Choroid plexus epithelial cell (primary cell): ENCODE data around the gene CCT3.
A peak's percentile ranks its signal among the peaks of the same experiment; 100 is the strongest.

Source experiments
- DNase-seq: peaks from one replicate; pipeline ENCODE4 v3.0.0-alpha.2; 2010; ENCODE audit warnings: low read depth
- H3K4me3 ChIP-seq: 2 replicates; pipeline ENCODE4 v1.5.1; 2011; ENCODE audit warnings: low read depth, mild to moderate bottlenecking, control low read depth, low read length, moderate library complexity
- TF ChIP-seq, protein P1 (sequence below): conservative IDR thresholded peaks from 2 replicates; pipeline ENCODE4 v1.5.1; 2011; ENCODE audit warnings: low read depth, mild to moderate bottlenecking, control low read depth, inconsistent platforms, low read length, moderate library complexity

The CCT3 gene

DNA sequence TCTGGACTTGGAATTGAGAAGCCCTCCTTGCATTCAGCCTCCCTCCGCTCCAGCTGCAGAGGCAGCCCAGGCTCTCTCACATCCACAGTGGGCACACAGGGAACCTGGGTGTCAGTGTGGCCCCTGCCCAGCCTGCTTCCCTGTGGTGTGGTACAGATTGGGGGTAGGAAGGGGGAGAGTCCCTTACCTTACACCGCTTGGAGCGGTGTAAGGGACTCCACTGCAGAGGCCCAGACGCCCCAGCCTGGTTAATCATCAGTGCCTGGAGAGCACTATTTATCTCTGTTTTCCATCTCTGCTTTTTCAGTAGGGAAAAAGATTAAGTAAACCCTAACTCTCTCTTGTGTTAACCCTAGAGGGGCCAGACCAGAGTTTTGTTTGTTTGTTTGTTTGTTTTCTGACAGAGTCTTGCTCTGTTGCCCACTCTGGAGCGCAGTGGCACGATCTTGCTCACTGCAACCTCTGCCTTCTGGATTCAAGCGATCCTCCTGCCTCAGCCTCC, 30.1 kb upstream of the CCT3 start:
- no peak overlapping the region for H3K4me3 ChIP-seq
- DNase-seq = no peak
- TF ChIP-seq, protein P1, sequence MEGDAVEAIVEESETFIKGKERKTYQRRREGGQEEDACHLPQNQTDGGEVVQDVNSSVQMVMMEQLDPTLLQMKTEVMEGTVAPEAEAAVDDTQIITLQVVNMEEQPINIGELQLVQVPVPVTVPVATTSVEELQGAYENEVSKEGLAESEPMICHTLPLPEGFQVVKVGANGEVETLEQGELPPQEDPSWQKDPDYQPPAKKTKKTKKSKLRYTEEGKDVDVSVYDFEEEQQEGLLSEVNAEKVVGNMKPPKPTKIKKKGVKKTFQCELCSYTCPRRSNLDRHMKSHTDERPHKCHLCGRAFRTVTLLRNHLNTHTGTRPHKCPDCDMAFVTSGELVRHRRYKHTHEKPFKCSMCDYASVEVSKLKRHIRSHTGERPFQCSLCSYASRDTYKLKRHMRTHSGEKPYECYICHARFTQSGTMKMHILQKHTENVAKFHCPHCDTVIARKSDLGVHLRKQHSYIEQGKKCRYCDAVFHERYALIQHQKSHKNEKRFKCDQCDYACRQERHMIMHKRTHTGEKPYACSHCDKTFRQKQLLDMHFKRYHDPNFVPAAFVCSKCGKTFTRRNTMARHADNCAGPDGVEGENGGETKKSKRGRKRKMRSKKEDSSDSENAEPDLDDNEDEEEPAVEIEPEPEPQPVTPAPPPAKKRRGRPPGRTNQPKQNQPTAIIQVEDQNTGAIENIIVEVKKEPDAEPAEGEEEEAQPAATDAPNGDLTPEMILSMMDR = no peak

DNA sequence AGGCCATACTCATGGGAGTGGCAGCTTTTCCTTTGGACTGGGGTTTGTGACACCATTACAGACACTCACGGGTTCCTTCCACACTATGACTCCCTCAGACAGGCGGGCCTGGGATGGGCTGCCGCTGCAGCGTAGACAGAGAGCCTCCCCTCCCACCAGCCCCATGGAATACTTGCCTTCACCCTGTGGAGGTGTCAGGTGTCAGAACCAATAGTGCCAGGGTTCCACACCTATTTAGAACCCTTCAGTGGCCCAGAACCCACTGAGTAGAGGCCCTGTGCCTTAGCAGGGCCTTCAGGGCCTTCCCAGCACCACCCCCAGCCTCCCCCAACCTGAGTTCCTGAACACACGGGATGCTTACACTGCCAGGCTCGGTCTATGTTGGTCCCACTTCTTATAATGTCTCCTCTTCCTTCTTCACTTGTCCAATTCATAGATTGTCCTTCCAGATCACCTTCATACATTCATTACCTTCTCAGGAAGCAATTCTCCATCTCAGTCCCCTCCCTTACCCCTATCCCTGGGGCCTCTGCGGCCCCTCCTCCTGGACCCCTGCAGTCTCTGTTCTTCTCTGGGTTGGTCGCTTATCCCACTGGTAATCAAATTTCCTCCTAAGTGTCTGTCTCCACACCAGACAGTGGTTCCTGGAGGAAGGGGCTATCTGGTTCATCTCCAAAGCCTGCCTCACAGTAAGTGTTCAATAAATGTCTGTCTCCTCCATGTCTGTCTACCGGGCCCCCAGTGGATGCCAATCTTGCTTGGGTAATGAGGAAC, 29.5 kb upstream of the CCT3 start:
- no peak overlapping the region for H3K4me3 ChIP-seq
- no peak for DNase-seq
- TF ChIP-seq, protein P1 = no peak

DNA sequence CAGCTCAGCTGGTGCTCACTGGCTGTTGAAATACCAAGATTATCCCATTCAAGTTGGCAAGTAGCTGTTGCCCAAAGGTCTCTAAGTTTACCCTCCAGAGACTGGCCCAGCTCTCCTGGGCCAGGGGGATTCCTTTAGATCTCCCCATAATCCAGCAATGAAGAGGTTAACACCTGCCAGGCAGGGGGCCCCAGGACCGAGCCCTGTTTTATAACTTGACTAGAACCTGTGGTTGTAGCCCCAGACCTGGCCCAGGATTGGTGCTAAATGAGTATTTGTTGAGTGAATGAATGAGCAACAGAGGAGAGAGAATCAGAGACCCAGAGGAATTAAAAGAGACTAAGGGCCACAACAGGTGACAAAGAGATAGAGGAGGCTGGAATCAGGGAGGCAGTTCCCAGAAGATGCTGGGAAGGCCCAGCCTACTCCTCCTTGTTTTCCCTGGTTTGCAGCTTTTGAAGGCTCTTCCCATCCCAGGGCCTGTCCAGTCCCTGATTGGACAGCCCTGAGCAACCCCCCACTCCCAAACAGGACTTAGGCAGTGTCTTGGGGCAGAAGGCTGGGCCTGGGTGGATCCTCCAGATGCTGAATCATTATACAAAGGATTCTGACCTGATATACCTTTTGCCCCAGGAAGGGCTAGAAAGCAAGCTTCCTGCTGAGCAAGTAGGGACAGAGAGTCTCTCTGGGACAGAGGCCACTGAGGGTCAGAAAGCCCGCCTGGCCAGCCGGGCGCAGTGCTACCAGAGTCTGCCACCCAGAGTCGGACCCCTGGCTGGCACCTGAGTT, 28.5 kb upstream of the CCT3 start:
- TF ChIP-seq, protein P1 = no peak
- DNase-seq = no peak
- no peak overlapping the region for H3K4me3 ChIP-seq

DNA sequence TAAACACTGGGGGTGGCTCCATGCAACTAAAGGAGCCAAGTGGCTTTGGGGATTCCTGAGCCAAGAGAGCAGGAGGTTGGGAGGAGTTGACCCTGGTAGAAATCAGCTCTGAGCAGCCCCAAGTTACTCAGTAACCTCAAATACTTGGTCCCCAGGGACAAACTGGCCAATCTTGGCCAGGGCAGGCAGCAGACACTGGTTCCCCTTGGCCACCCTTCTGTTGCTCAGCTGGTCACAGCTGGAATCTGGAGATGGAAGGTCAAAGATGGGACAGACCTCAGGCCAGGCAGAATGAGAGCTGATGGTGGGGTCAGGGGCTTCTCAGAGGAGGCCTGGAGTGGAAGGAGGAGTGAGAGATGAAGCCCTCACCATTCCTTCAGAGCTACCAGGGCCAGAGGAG, 27.7 kb upstream of the CCT3 start:
- H3K4me3 ChIP-seq = no peak overlapping the region
- TF ChIP-seq, protein P1 = no peak
- DNase-seq = no peak

DNA sequence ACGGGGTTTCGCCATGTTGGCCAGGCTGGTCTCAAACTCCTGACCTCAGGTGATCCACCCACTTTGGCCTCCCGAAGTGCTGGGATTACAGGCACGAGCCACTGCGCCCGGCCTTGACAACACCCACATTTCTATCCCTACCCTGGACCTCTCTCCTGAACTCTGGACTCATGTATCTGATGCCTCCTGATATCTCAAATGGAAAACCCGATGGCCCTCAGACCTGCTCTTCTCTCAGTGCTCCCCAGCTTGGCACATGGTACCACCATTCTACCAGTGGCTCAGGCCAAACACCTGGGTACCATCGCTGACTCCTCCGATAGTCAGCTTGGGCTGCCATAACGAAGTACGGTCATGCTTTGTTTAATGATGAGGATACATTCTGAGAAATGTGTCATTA, 22.4 kb upstream of the CCT3 start:
- no peak overlapping the region for H3K4me3 ChIP-seq
- no peak for DNase-seq
- TF ChIP-seq, protein P1 = no peak

DNA sequence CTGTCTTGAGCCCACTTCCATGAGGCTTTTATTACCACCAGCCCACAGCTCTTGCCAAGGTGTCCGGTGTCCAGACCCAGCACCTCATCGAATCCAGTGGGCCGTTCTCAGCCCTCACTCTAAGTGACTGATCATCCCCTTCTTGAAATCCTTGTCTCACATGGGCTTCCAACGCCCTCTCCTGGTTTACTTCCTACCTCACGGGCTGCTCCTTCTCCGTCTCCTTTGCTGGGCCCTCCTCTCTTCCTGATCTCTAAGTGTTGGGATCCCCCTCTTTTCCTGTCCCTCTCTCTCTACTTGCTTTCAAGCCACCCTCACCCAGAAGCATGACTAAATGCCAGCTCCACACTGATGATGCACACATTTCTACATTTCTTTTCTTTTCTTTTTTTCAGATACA, 21.9 kb upstream of the CCT3 start:
- DNase-seq = peak; percentile 64
- TF ChIP-seq, protein P1 = peak; percentile 69
- no peak overlapping the region for H3K4me3 ChIP-seq
